Skeletal muscle satellite cell (primary cell): ENCODE results near the gene DISP1.
"Not testable (repeated sequence)": the region's sequence is repeated elsewhere in the genome, so short reads cannot be mapped to it uniquely, and the experiment has no call there.

ENCODE experiments used
- H3K27me3 ChIP-seq: 2 replicates; pipeline ENCODE4 v1.7.0; 2013; ENCODE audit warnings: low read length; ENCODE audit not compliant: control insufficient read depth, insufficient read depth
- H3K36me3 ChIP-seq: 2 replicates; pipeline ENCODE4 v1.7.0; 2013; ENCODE audit warnings: mild to moderate bottlenecking, control low read depth, low read length; ENCODE audit not compliant: insufficient read depth
- H3K4me1 ChIP-seq: 2 replicates; pipeline ENCODE4 v1.7.0; 2013; ENCODE audit warnings: low read length; ENCODE audit not compliant: control insufficient read depth, insufficient read depth
- H3K4me2 ChIP-seq: 2 replicates; pipeline ENCODE4 v1.7.0; 2013; ENCODE audit warnings: mild to moderate bottlenecking, low read length
- H3K4me3 ChIP-seq: 2 replicates; pipeline ENCODE4 v1.7.0; 2013; ENCODE audit warnings: low read length
- H3K9ac ChIP-seq: 2 replicates; pipeline ENCODE4 v1.7.0; 2013; ENCODE audit warnings: mild to moderate bottlenecking, low read depth, low read length, moderate library complexity
- H3K9me3 ChIP-seq: replicated peaks from 2 replicates; pipeline ENCODE4 v1.7.0; 2013; ENCODE audit warnings: mild to moderate bottlenecking, control low read depth, low read length

The DISP1 gene

DNA sequence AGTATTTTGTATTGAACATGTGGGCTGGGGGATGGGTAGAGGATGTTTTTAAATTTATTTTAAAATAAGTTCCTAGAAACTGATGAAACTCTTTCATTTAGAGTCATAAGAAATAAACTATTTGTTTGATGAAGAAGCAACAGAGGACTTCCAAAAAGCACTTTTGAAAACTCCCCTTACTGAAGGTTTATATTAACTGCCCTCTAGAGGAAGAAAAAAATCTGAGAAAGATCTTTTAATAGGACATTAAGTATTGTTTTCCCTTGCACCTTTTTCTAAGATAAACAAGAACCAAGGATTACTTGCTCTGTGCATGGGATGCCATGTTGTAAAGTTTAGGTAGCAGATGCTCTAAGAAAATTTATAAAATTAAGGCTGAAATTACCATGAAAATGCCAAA, 14.1 kb downstream of the DISP1 start:
- no peak overlapping the region for H3K9ac ChIP-seq
- peaks cover 9% of the 10 kb centered on the region for H3K4me1 ChIP-seq
- H3K9me3 ChIP-seq, result no peaks in the 10 kb centered on the region
- H3K27me3 ChIP-seq, result no peaks in the 10 kb centered on the region
- no peaks in the 10 kb centered on the region for H3K36me3 ChIP-seq
- H3K4me2 ChIP-seq, result no peak overlapping the region
- H3K4me3 ChIP-seq, result no peak overlapping the region

- H3K9ac ChIP-seq, result no peak overlapping the region
Measured at GRCh38 chr1:222829868-222830267, 15.0 kb downstream of the DISP1 start.

GRCh38 chr1:222833356-222833876, 18.6 kb downstream of the DISP1 start:
- no peaks in the 10 kb centered on the region for H3K36me3 ChIP-seq
- no peak overlapping the region for H3K9ac ChIP-seq
- H3K4me3 ChIP-seq, result no peak overlapping the region
- no peaks in the 10 kb centered on the region for H3K27me3 ChIP-seq
- H3K4me1 ChIP-seq, result no peaks in the 10 kb centered on the region
- no peak overlapping the region for H3K4me2 ChIP-seq
- H3K9me3 ChIP-seq, result no peaks in the 10 kb centered on the region

More at GRCh38 chr1:222829868-222830267, 15.0 kb downstream of the DISP1 start:
- Histone ChIP-seq H3K36me3 (no peaks in the 10 kb centered on the region), H3K27me3 (no peaks in the 10 kb centered on the region), H3K4me1 (peaks cover 4% of the 10 kb centered on the region), H3K4me2 (no peak overlapping the region), H3K4me3 (no peak overlapping the region), H3K9me3 (no peaks in the 10 kb centered on the region)

DNA sequence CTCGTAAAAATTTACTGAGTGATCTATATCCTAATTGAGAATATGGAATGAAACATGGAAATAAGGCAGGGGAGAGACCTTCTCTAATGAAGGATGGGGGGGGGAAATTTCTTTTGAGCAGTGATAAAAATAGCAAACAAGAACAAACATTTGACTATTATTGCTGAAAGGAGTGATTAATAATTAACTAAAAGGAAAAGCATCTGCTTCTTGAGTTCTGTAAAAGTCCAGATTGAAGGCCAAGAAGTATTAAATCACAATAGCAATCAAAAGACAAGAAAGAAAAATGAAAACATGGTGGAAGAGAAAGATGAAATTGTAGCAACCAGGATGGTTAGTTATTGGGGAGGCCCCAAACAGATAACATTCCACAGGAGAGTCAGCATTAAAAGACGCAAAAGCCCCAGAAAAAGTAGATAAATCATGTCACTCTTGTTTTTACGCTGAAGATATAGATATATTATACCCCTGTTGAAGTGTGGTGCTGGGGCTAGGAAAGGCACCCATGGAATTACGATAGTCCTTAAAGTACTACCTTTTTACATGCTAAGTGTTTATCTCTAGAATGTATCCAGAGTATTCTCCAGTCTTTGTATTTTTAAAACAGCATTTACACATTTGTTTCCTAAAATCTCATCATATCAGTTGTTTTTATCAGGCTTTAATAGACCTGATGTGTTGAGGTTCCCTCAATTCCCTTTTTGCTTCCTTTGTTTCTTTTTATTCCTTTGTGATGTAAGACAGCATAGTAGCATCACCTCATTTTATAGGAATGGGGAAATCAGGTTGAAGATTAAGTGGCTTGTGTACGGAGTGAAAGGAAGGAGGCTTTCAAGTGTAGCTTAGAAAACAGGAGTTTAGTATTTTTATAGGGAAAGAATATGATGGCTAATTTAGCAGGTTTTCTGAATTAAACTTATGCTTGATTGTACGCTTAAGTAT, 28.9 kb downstream of the DISP1 start:
- Histone ChIP-seq H3K9me3 (no peaks in the 10 kb centered on the region), H3K36me3 (no peaks in the 10 kb centered on the region), H3K9ac (no peak overlapping the region), H3K4me1 (no peaks in the 10 kb centered on the region), H3K4me3 (no peak overlapping the region), H3K27me3 (no peaks in the 10 kb centered on the region), H3K4me2 (no peak overlapping the region)

DNA sequence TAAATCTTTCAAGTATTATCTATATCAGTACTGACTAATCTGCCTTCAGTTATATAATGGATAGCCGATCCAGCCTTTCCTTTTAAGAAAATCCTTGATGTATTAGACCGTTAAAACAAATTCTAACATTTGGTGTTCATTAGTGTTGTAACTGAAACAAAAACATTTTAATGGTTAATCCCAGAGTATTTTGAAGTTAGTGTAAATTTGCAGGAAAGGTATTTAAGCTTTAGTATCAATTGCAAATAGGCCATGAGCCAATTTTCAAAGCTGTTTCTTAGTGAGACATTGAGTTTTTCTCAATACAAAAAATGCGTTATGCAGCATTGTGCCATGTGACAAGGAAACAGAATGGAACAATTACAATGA, 29.6 kb downstream of the DISP1 start:
- H3K4me1 ChIP-seq, result no peaks in the 10 kb centered on the region
- H3K36me3 ChIP-seq, result no peaks in the 10 kb centered on the region
- H3K27me3 ChIP-seq, result no peaks in the 10 kb centered on the region
- no peak overlapping the region for H3K4me2 ChIP-seq
- H3K9ac ChIP-seq, result no peak overlapping the region
- H3K9me3 ChIP-seq, result no peaks in the 10 kb centered on the region
- H3K4me3 ChIP-seq, result no peak overlapping the region

GRCh38 chr1:222845763-222846162, 30.9 kb downstream of the DISP1 start:
- H3K27me3 ChIP-seq, result no peaks in the 10 kb centered on the region
- no peak overlapping the region for H3K4me3 ChIP-seq
- H3K4me2 ChIP-seq, result no peak overlapping the region
- H3K36me3 ChIP-seq, result no peaks in the 10 kb centered on the region
- H3K4me1 ChIP-seq, result no peaks in the 10 kb centered on the region
- H3K9ac ChIP-seq, result no peak overlapping the region
- H3K9me3 ChIP-seq, result no peaks in the 10 kb centered on the region

GRCh38 chr1:222850550-222850949, 35.7 kb downstream of the DISP1 start:
- not testable (repeated sequence) for H3K9ac ChIP-seq, H3K27me3 ChIP-seq, H3K4me2 ChIP-seq, H3K9me3 ChIP-seq, H3K36me3 ChIP-seq, H3K4me1 ChIP-seq, H3K4me3 ChIP-seq

GRCh38 chr1:222852326-222852725, 37.5 kb downstream of the DISP1 start:
- no peaks in the 10 kb centered on the region for H3K4me1 ChIP-seq
- H3K9me3 ChIP-seq, result no peaks in the 10 kb centered on the region
- H3K36me3 ChIP-seq, result no peaks in the 10 kb centered on the region
- no peak overlapping the region for H3K4me2 ChIP-seq
- no peak overlapping the region for H3K4me3 ChIP-seq
- H3K27me3 ChIP-seq, result no peaks in the 10 kb centered on the region
- no peak overlapping the region for H3K9ac ChIP-seq

- Histone ChIP-seq H3K4me3 (no peak overlapping the region), H3K36me3 (no peaks in the 10 kb centered on the region), H3K9ac (no peak overlapping the region), H3K4me1 (no peaks in the 10 kb centered on the region), H3K9me3 (no peaks in the 10 kb centered on the region), H3K4me2 (no peak overlapping the region), H3K27me3 (no peaks in the 10 kb centered on the region)
Measured at GRCh38 chr1:222861062-222861461, 46.2 kb downstream of the DISP1 start.
